ENCODE results near the gene CTDSPL.
"Not testable (repeated sequence)": the region's sequence is repeated elsewhere in the genome, so short reads cannot be mapped to it uniquely, and the experiment has no call there.

CTDSPL gene

DNA sequence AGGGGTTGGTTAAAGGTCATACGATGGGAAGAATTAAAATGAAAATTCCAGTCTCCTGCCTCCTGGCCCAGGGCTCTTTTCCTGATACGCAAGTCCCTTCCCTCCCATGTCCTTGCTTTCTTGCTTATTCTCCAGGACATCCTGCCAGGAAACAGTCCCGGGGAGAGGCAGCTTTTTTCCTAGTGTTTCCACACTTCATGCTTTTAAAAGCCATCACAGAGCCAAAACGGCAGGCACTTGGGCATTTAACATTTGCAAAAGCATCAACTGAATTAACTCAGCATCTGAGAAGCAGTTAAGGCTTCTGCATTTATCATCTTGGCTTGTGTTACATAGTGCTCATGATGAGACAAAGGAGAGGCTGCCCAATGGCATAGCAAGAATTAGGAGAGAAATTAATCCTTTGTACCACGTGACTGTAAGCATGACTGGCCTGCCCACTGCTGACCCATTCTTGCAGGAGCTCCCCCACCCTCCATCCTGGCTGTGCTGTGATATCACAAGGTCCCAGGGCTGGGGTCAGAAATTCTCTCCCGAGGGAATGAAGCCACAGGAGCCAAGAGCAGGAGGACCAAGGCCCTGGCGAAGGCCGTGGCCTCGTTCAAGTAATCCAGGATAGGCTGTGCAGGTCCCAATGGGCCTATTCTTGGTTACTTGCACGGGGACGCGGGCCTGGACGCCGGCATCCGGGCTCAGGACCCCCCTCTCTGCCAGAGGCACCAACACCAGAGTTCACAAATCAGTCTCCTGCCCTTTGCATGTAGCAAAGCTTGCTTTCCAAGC is 107.3 kb downstream of the CTDSPL start:
- DNase-seq (ENCODE audit: low read depth) = no peak

GRCh38 chr3:37969596-37970100 is 108.0 kb downstream of the CTDSPL start:
- no peak for DNase-seq (ENCODE audit: low read depth)

GRCh38 chr3:37970802-37971201 is 109.1 kb downstream of the CTDSPL start:
- DNase-seq (ENCODE audit: low read depth) = no peak

GRCh38 chr3:37971467-37971866 is 109.8 kb downstream of the CTDSPL start:
- DNase-seq (ENCODE audit: low read depth) = no peak

DNA sequence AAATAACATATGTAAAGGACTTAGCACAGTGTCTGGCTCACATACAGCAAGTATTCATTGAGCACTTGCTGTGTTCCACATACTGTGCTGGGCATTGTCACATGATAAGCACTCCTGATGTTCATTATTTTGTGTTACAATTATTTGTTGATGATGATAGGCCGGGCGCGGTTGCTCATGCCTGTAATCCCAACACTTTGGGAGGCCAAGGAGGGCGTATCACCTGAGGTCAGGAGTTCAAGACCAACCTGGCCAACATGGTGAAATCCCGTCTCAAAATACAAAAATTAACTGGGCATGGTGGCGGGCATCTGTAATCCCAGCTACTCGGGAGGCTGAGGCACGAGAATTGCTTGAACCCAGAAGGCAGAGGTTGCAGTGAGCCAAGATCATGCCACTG is 110.4 kb downstream of the CTDSPL start:
- not testable (repeated sequence) for DNase-seq (ENCODE audit: low read depth)

DNA sequence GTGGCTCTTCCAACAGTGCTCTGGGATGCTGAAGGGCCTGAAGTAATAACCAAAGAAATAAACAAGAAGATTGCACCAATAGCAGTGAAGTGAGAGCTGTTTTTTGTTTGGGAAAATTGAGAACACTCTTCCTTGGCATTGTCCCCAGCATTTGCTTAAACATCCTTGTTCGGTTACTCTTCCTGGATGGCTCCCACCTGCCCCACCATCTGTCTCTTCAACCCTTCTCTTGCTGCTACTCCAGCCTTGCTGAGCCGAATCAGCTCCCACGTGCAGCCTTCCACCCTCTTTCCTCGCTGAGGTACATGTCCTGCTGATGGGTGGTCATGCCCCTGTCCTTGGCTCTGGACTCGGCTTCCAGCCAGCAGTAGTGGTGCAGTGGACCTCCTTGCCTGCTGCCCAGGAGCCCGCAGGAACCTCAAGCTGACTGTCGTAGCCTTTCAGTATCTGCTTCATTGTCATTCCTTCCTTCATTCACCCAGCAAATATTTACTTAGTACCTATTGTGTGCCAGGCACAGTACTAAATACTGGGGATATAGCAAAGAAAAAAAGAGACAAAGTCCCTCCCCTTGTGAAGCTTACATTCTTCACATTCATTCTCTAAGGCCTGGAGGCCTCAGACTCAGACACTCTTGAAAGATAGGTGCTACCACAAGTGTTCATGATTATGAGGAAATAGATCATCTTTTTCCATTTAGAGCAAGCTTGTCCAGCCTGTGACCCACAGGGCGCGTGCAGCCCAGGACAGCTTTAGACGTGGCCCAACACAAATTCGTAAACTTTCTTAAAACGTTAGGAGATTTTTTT is 111.8 kb downstream of the CTDSPL start:
- DNase-seq (ENCODE audit: low read depth) = no peak

GRCh38 chr3:37974121-37975083 is 112.7 kb downstream of the CTDSPL start:
- DNase-seq (ENCODE audit: low read depth) = peak; percentile 30

DNA sequence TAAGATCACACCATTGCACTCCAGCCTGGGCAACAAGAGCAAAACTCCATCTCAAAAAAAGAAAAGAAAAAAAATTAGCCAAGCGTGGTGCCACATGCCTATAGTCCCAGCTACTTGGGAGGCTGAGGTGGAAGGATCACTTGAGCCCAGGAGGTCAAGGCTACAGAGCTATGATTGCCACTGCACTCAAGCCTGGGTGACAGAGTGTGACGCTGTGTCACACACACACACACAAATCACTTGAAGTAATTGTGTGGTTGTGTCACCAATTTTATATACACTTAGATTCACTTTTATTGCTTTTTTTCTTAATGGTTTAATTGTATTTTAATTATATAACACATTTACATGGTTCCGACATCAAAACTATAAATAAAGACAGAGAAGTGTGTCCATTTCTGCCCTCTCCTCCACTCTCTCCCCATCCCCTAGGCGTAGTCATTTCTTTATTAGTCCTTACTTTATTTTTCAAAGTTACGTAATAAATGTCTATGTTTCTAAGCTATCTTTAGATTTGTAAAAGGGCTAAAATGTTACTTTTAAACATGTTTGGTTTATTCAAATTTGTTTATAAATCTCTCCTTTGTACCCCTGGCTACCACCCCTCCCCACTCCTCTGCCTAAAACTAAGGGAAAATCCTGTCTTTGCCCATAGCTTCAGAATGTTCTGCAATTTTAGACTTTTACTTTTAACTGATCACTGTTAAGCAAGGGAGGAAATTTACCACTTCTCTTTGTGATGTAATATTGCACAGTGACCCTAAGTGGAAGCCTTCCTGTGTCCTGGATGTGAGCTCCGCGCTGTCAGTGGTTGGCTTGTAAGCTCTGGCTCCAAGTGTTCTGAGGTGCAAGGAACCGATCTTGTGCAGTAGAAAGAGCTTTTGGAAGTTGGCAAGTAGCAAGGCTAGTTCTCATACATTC is 118.1 kb downstream of the CTDSPL start:
- no peak for DNase-seq (ENCODE audit: low read depth)

GRCh38 chr3:37980462-37981347 is 119.0 kb downstream of the CTDSPL start:
- no peak for DNase-seq (ENCODE audit: low read depth)

DNA sequence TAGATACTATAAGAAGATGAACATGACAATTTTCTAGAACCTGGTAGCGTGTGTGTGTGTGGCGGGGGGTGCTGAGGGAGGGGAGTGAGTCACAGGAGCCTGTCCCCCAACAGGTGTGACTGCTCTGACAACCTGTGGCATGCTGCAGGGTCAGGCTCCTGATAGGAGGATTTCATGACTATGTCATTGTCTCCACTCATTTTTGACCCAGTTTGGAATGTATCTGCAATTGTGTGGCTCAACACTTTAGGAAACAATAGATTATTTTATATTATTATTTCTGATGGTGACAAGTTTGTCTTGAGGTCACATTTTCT is 119.6 kb downstream of the CTDSPL start:
- no peak for DNase-seq (ENCODE audit: low read depth)

- DNase-seq (ENCODE audit: low read depth) = no peak
Observed at GRCh38 chr3:37982331-37982730, 120.7 kb downstream of the CTDSPL start.

DNA sequence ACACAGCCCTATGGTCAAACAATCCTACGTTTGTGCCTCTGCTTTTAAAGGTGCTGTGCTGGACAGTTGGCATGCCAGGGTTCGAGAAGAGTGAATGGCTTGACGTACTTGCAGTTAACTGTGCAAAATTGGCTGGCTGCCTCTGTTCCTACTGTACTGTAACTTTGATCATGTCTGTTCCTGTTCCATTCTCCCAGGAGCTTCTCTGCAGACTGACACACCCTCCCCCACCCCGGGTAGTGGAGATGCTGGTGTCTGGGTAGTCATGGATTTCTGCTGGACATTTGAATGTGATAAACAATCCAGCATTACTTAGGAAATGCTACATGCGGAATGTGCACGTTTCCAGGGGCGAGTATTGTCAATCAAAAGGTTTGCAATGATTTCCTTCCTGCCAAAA is 122.4 kb downstream of the CTDSPL start:
- no peak for DNase-seq (ENCODE audit: low read depth)

GRCh38 chr3:37984596-37984995 is 122.9 kb downstream of the CTDSPL start:
- DNase-seq (ENCODE audit: low read depth) = no peak

DNA sequence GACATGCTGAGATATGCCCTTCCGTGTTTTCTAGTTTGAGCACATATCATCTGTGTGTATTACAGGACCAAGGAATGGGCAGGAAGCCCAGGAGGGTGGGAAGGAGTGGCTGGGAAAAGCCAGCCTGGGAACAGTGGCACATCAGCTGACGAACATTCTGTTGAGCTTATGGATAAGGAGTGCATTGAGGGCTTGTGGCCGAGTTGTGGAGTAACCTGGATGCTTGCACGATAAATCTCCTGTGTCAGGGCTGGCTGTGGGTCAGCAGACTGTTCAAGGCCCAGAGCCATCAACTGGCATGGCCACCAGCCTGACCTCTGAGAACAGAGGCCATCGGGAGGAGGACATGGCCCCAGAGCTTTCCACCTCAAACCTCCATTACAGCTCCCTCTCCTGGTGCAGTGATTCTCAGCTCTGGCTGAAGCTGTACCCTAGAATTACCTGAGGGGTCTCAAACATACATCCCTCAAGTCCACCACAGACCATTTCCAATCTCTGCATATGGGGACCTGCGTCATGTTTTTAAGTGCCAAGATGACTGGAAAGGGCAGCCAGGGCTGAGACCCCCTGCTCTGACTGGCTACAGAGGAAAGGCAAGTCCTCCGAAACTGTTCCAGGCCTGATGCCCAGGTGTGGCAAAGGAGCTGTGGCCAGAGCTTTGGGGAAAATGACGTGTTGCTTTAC is 124.1 kb downstream of the CTDSPL start:
- DNase-seq (ENCODE audit: low read depth) = no peak

DNA sequence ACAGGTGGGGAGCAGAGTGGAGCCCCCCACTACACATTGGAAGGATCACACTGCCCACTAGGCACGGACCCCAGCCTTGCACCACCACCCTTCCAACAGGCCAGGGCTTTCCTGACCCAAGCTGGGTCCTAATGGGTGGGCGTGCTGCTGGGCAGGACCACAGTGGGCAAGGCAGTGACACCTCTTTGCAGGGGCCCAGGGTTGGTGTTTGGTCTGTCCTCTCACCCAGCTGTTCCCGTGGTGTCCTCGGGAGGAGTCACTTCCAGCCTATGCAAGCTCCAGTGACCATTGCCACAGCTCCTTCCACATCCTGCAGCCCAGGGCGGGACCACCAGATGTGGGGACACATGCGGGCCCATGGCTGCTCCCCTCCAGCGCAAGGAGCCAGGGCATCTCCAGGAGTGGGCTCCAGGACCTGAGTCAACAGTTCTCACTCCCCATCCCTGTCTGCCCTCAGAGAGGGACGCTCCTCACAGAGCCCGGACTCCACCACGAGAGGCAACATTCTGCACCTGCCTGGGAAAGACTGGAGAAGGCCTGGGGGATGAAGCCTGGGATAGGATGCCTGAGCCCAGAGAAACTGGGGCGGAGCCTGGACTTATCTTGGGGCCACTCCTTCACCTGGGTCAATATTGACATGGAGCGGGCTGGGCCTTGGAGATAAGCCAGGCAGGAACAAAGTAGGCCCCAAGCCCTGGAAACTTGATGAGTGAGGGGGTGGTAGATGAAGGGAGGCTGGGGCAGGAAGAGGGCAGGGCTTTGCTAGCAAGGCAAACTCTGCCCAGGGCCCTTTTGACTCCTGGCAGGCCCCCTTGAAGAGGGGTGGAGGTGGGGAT is 125.0 kb downstream of the CTDSPL start:
- no peak for DNase-seq (ENCODE audit: low read depth)

- DNase-seq (ENCODE audit: low read depth) = no peak
Observed at GRCh38 chr3:37987315-37987697, 125.6 kb downstream of the CTDSPL start.

DNA sequence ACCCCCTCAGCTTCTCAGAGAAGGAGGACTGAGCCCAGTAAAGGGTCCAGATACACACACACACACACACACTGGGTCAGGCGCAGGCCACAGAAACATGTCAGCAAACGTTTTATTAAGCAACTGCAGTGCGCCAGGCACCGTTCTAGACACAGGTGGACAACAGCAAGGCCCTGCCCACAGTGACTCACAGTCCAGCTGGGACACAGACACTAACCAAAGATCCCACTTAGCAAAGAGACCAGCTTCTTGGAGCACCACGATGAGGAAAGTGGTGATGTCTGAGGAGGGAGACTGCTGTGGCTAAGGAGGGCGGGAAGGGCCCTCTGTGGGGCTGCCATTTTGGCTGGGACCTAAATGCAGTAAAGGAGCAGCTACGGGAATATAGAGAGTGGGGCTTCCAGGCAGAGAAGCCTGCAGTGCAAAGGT is 126.1 kb downstream of the CTDSPL start:
- DNase-seq (ENCODE audit: low read depth) = no peak

- DNase-seq (ENCODE audit: low read depth) = not testable (repeated sequence)
Observed at GRCh38 chr3:37988376-37988775, 126.7 kb downstream of the CTDSPL start.
